ENCODE data around the gene TNFAIP3.

Gene TNFAIP3

GRCh38 chr6:137904822-137905617 lies 38.0 kb downstream of the TNFAIP3 start:
- no peak for DNase-seq

DNA sequence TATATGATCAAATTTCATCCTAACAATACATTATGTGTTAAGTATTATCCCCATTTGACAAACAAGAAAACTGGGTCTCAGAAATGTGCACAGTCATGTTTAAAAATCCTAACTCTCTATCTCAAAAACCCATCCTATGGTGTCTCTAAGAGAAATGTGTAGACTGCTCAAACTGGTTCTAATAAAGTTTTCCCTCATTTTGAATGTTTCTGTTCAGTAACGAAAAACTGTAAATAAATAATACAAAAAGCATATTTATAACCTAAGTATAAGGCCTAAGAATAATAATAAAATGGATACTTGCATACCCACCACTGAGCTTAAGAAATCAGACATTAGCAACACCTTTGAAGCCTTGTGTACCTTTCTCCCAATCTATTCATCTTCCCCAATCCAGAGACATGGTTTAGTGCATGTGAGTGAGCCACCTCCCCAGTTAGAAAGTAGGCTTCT lies 39.0 kb downstream of the TNFAIP3 start:
- no peak for DNase-seq

DNA sequence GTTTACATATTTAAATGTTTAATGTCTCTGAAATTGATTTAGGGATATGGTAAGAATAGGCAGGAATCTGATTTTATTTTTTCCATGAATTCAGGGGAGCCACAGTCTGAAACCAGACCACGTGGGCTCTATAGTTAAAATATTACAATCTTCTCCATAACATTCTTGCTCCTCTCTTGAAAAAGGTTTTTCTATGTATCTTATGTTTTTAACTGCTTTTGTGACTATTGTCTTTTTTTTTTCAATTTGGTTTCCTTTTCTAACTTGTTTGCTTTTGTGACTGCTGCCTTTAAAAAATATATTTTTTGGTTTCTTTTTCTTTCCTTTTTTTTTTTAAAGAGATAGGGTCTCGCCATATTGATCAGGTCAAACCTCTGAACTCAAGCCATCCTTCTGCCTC lies 40.1 kb downstream of the TNFAIP3 start:
- DNase-seq = no peak

DNA sequence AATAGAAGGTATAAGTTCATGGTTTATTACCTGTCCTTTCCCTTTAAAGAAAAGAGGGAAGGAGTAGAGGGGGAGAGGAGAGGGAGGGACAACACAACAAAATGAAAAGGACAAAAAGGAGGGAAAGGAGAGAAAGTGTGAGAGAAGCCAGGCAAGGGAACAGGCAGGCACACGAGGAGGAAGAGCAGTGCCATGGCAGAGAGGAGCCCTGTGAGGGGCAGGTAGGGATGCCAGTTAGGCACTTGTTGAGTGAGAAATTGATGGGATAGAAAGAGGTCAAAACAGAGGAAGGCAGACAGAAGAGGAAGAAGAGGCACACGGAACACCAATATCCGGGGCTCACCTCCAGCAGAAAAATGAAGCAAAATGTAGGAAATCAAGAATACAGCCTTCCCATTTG lies 42.5 kb downstream of the TNFAIP3 start:
- no peak for DNase-seq

- no peak for DNase-seq
These were observed 43.4 kb downstream of the TNFAIP3 start for GRCh38 chr6:137910424-137910834.

DNA sequence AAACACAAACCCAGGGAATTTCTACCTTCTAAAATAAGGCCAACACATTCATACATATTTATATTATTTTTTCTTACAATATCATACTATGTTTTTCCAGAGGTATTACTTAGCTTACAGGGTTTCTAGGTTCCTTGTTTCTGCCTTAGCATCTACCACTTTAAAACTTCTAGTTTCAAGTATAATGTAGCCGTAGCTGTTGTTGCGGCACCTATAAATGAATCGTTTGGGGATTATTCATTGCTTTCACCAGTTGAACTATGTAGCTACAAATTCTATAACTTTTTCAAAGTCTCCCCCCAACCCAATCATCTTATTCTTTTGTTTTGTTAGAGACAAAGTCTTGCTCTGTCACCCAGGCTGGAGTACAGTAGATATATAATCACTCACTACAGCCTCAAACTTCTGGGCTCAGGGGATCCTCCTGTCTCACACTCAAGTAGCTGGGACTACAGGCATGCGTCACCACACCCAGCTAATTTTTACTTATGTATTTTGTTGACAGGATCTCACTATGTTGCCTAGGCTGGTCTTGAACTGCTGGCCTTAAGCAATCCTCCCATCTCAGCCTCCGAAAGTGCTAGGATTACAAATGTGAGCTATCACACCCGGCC lies 43.9 kb downstream of the TNFAIP3 start:
- DNase-seq = no peak

DNA sequence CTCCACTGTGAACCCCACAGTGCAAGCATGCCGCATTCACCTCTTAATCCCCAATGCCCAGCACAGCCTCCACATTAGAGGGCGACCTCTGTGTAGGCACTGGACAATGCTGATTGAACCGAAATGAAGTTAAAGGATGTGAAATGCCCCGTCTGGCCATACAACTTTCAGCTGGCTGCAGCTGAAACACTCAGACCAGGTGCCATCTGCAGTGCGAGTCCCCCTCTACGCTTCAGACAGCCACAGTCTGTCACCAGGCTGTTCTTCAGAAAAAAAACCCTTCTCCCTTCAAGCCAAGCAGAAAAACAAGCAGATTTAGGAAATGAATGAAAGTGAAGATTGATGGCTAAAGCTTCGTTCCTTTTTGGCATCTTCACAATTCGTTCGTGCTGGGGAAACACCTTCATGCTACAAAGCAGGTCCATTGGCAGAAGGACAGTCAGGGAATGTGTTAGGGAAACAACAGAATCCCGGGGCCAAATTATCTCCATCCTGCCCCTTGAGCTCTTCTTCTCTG lies 44.7 kb downstream of the TNFAIP3 start:
- no peak for DNase-seq

DNA sequence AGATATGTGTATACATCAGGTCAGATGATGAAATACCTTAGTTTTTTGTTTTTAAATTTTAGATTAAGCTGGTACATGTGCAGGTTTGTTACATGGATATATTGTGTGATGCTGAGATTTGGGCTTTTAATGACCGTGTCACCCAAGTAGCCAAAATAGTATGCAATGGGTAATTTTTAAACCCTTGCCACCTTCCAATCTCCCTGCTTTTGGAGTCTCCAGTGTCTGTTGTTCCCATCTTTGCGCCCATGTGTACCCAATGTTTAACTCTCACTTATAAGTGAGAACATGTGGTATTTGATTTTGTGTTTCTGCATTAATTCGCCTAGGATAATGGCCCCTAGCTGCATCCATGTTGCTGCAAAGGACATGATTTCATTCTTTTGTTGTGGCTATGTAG lies 45.8 kb downstream of the TNFAIP3 start:
- DNase-seq = no peak

DNA sequence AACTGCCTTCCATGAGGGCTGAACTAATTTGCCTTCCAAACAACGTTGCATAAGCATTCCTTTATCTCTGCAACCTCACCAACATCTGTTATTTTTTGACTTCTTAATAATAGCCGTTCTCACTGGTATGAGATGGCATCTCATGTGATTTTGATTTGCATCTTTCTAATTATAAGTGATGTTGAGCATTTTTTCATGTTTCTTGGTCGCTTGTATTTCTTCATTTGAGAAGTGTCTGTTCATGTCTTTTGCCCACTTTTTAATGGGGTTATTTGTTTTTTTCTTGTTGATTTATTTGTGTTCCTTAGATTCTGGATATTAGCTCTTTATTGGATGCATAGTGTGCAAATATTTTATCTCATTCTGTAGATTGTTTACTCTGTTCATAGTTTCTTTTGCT lies 46.4 kb downstream of the TNFAIP3 start:
- no peak for DNase-seq

DNA sequence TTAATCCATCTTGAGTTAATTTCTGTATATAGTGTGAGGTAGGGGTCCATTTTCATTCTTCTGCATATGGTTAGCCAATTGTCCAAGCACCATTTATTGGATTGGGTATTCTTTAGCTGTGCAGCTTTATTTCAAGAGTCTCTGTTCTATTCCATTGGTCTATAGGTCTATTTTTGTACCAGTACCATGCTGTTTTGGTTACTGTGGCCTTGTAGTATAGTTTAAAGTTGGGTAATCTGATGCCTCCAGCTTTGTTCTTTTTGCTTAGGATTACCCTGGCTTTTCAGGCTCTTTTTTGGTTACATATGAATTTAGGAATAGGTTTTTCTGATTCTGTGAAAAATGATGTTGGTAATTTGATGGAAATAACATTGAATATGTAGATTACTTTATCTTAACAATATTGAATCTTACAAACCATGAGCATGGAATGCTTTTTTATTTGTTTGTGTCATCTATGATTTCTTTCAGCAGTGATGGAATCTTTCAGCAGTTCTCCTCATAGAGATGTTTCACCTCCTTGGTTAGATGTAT lies 47.0 kb downstream of the TNFAIP3 start:
- no peak for DNase-seq

DNA sequence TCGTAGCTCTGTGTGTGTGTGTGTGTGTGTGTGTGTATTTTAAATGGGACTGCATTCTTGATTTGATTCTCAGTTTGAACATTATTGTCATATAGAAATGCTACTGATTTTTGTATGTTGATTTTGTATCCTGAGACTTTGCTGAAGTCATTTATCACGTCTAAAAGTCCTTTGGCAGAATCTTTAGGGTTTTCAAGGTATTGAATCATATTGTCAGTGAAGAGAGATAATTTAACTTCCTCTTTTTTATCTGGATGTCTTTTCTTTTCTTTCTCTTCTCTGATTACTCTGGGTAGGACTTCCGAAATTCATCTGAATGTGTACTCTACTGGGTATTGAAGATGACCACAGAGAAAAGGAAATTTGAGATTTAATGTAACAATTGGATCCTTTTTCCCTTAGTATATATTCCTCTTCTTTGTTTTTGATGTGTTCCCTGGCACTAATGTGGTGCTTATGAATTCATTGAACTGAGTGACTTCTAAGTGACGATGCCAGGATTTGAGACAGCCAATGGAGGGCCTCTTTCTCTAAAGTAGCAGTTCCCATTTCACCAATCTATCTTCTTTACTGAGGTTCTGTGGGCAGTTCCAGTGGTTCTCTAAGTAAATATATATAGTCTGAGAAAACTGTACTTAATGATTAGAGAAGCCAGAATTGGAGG lies 47.6 kb downstream of the TNFAIP3 start:
- DNase-seq = no peak

GRCh38 chr6:137915790-137916189 lies 48.7 kb downstream of the TNFAIP3 start:
- DNase-seq = no peak

GRCh38 chr6:137917551-137918325 lies 50.7 kb downstream of the TNFAIP3 start:
- DNase-seq = no peak

DNA sequence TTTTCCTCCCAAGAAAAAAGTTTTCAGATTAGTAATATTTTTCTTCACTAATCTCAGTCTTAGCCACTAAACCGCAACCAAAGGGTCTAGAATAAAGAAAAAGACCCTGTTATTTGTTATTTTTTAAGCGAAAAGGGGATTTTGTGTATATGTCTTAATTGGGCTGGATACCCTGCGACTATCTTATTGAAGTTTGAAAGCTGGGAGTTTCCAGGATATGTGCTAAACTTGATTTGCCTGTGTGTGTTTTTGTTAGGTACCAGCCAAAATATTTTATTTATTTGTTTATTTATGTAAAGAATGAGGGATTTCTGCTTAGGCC lies 52.4 kb downstream of the TNFAIP3 start:
- no peak for DNase-seq

- DNase-seq = no peak
These were observed 53.0 kb downstream of the TNFAIP3 start for GRCh38 chr6:137919837-137920730.

- DNase-seq = no peak
These were observed 54.8 kb downstream of the TNFAIP3 start for GRCh38 chr6:137921823-137922222.

DNA sequence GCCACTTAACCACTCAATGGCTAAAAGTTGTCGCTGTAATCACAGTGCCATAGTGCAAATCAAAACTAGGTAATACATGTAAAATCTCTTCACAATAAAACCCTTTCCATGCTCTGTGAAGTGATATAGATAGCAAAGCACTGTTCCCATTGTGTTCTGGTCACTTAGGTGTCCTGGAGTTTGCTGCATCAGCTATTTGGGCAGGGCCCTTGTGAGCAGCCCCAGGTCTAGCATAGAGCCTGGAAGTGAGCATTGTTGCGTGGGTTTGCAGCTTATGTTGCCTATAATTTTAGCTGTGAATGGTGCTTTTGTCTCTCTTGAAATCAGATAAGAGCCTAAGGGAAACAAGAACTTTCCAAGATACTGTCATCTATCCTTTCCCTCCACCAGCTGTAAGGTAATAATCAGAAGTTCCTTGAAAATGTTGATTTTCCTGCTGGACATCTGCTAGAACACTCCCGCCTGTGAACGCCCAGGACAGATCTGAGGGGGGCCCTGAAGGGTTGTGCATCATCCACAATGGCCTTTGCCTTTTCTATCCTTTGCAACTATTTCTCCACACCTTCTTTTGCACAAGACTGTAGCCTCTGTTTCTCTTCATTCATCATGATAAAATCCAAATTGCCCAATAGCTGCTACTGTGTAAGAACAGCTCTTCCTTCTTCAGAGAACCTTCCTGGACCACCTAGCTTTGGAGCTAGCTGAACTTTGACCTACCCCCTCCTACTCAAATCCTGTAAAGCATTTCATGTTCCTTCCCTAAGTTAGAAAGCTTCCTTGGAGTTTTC lies 57.0 kb downstream of the TNFAIP3 start:
- DNase-seq = no peak

- no peak for DNase-seq
These were observed 58.2 kb downstream of the TNFAIP3 start for GRCh38 chr6:137925141-137925698.

GRCh38 chr6:137926207-137926731 lies 59.2 kb downstream of the TNFAIP3 start:
- no peak for DNase-seq

DNA sequence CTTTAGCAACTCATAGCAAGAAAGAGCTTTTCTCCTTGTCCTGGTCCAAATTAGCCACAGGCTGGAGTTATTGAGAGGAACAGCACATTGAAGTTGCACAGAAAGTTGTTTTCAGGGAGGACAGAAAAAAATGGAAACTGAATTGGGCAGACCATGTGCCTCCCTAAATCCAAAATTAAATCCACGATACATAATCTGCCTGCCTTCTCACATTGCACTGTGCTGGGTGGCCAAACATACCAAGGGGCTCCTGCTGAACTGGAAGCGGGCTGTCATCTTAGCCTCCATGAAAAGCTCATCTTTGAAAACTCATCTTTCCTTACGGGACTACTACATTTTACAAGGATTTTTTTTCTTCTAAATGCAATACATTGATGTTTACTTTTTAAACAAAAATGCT lies 59.9 kb downstream of the TNFAIP3 start:
- no peak for DNase-seq

Data from SW 1271 (cell line).